WTC11 (cell line): ENCODE measurements around the gene FBXO4. TPM values are rescaled to one million over a fixed set of nuclear protein-coding genes. Genes with fewer than 3 reads are reported as not detected.
"Not testable (repeated sequence)": the region's sequence is repeated elsewhere in the genome, so short reads cannot be mapped to it uniquely, and the experiment has no call there.

Experiments
- ATAC-seq: fragments of 200-7000 bp; cut with Tn5 transposase; 2 replicates; pipeline ENCODE4 v1.10.0; 2021; ENCODE audit warnings: mild to moderate bottlenecking, moderate library complexity
- CTCF ChIA-PET: fragments of 300-600 bp; sonication (Branson Sonifier 250); formaldehyde crosslinking; loops from one replicate; lab custom pipeline; 2021; ENCODE audit warnings: antibody characterized with exemption; lab: Charles Lee
- POLR2A ChIA-PET: fragments of 350-600 bp; sonication (Branson Sonifier 250); formaldehyde crosslinking; loops from one replicate; lab custom pipeline; 2021; ENCODE audit warnings: antibody characterized with exemption; lab: Charles Lee
- DNase-seq: peaks from one replicate; pipeline ENCODE4 v3.0.0; 2021; ENCODE audit warnings: low spot score
- H3K27ac Mint-ChIP-seq: 2 replicates; pipeline ENCODE4 v1.8.0; 2021; ENCODE audit warnings: mixed read lengths
- H3K27me3 Mint-ChIP-seq: 2 replicates; pipeline ENCODE4 v1.8.0; 2021; ENCODE audit warnings: low read depth, mild to moderate bottlenecking, moderate library complexity, mixed read lengths
- H3K36me3 Mint-ChIP-seq: 2 replicates; pipeline ENCODE4 v1.8.0; 2021; ENCODE audit warnings: mixed read lengths
- H3K4me1 Mint-ChIP-seq: 2 replicates; pipeline ENCODE4 v1.8.0; 2022; ENCODE audit warnings: mixed read lengths
- H3K4me3 Mint-ChIP-seq: 2 replicates; pipeline ENCODE4 v1.8.0; 2021; ENCODE audit warnings: mild to moderate bottlenecking, moderate library complexity, mixed read lengths
- H3K9me3 Mint-ChIP-seq: 2 replicates; pipeline ENCODE4 v1.8.0; 2021; ENCODE audit warnings: mixed read lengths
- ATF2 ChIP-seq: sonication (generic); formaldehyde crosslinking; IDR thresholded peaks from 2 replicates; pipeline ENCODE4 v1.8.1; 2022; ENCODE audit warnings: low read depth, missing genetic modification reagents, borderline replicate concordance
- E2F1 ChIP-seq: sonication (generic); formaldehyde crosslinking; IDR thresholded peaks from 2 replicates; pipeline ENCODE4 v1.8.0; 2022; ENCODE audit warnings: mild to moderate bottlenecking, missing genetic modification reagents
- E2F5 ChIP-seq: sonication (generic); formaldehyde crosslinking; IDR thresholded peaks from 2 replicates; pipeline ENCODE4 v1.8.1; 2022; ENCODE audit warnings: mild to moderate bottlenecking, moderate library complexity, missing genetic modification reagents
- ELF4 ChIP-seq: sonication (generic); formaldehyde crosslinking; IDR thresholded peaks from 2 replicates; pipeline ENCODE4 v1.8.1; 2022; ENCODE audit warnings: low read depth, mild to moderate bottlenecking, moderate library complexity, missing genetic modification reagents
- EMX1 ChIP-seq: fragments of 250-450 bp; sonication (Bioruptor Pico); IDR thresholded peaks from 2 replicates; pipeline ENCODE4 v1.8.0; 2021; ENCODE audit warnings: mild to moderate bottlenecking
- ESRRA ChIP-seq: sonication (generic); formaldehyde crosslinking; IDR thresholded peaks from 2 replicates; pipeline ENCODE4 v1.8.1; 2022; ENCODE audit warnings: mild to moderate bottlenecking, missing genetic modification reagents, borderline replicate concordance
- GABPB1 ChIP-seq: sonication (generic); formaldehyde crosslinking; IDR thresholded peaks from 2 replicates; pipeline ENCODE4 v1.8.1; 2023; ENCODE audit warnings: mild to moderate bottlenecking, missing genetic modification reagents
- GTF2I ChIP-seq: fragments of 250-450 bp; sonication (Bioruptor Pico); conservative IDR thresholded peaks from 2 replicates; pipeline ENCODE4 v1.4.0; 2021; ENCODE audit warnings: mild to moderate bottlenecking
- HMGXB4 ChIP-seq: sonication (generic); formaldehyde crosslinking; IDR thresholded peaks from 2 replicates; pipeline ENCODE4 v1.8.1; 2023; ENCODE audit warnings: mild to moderate bottlenecking, moderate library complexity, missing genetic modification reagents
- MXD4 ChIP-seq: fragments of 250-450 bp; sonication (Bioruptor Pico); IDR thresholded peaks from 2 replicates; pipeline ENCODE4 v1.8.0; 2021; ENCODE audit warnings: mild to moderate bottlenecking, moderate library complexity, borderline replicate concordance
- NFYB ChIP-seq: sonication (generic); formaldehyde crosslinking; conservative IDR thresholded peaks from 2 replicates; pipeline ENCODE4 v1.8.0; 2022; ENCODE audit warnings: low read depth, missing genetic modification reagents
- NR2C2 ChIP-seq: sonication (generic); formaldehyde crosslinking; IDR thresholded peaks from 2 replicates; pipeline ENCODE4 v1.8.0; 2022; ENCODE audit warnings: mild to moderate bottlenecking, missing genetic modification reagents
- OVOL2 ChIP-seq: fragments of 250-450 bp; sonication (Bioruptor Pico); IDR thresholded peaks from 2 replicates; pipeline ENCODE4 v1.9.0; 2021; ENCODE audit warnings: mild to moderate bottlenecking, borderline replicate concordance
- TCF7 ChIP-seq: sonication (generic); formaldehyde crosslinking; IDR thresholded peaks from 2 replicates; pipeline ENCODE4 v1.8.0; 2022; ENCODE audit warnings: mild to moderate bottlenecking, low read depth, missing genetic modification reagents, moderate library complexity
- TEAD4 ChIP-seq: sonication (generic); formaldehyde crosslinking; IDR thresholded peaks from 2 replicates; pipeline ENCODE4 v1.8.0; 2022; ENCODE audit warnings: mild to moderate bottlenecking, missing genetic modification reagents
- USF2 ChIP-seq: sonication (generic); formaldehyde crosslinking; IDR thresholded peaks from 2 replicates; pipeline ENCODE4 v1.8.1; 2023; ENCODE audit warnings: mild to moderate bottlenecking, missing genetic modification reagents, moderate library complexity
- ZBTB21 ChIP-seq: sonication (generic); formaldehyde crosslinking; IDR thresholded peaks from 2 replicates; pipeline ENCODE4 v1.8.1; 2023; ENCODE audit warnings: mild to moderate bottlenecking, missing genetic modification reagents, borderline replicate concordance
- ZBTB43 ChIP-seq: sonication (generic); formaldehyde crosslinking; IDR thresholded peaks from 2 replicates; pipeline ENCODE4 v1.8.1; 2023; ENCODE audit warnings: mild to moderate bottlenecking, missing genetic modification reagents
- ZNF138 ChIP-seq: sonication (generic); formaldehyde crosslinking; conservative IDR thresholded peaks from 2 replicates; pipeline ENCODE4 v1.8.1; 2022; ENCODE audit warnings: mild to moderate bottlenecking, moderate library complexity, missing genetic modification reagents
- ZNF219 ChIP-seq: sonication (generic); formaldehyde crosslinking; IDR thresholded peaks from 2 replicates; pipeline ENCODE4 v1.8.0; 2023; ENCODE audit warnings: missing genetic modification reagents, mild to moderate bottlenecking, borderline replicate concordance
- ZNF263 ChIP-seq: sonication (generic); formaldehyde crosslinking; IDR thresholded peaks from 2 replicates; pipeline ENCODE4 v1.8.1; 2022; ENCODE audit warnings: low read depth, mild to moderate bottlenecking, moderate library complexity, missing genetic modification reagents
- ZNF317 ChIP-seq: sonication (generic); formaldehyde crosslinking; IDR thresholded peaks from 2 replicates; pipeline ENCODE4 v1.8.1; 2023; ENCODE audit warnings: low read depth, mild to moderate bottlenecking, moderate library complexity, missing genetic modification reagents, borderline replicate concordance
- ZNF396 ChIP-seq: fragments of 250-450 bp; sonication (Bioruptor Pico); IDR thresholded peaks from 2 replicates; pipeline ENCODE4 v1.8.0; 2021; ENCODE audit warnings: mild to moderate bottlenecking, moderate library complexity, borderline replicate concordance
- ZSCAN18 ChIP-seq: fragments of 250-450 bp; sonication (Bioruptor Pico); IDR thresholded peaks from 2 replicates; pipeline ENCODE4 v2.1.2; 2022; ENCODE audit warnings: mild to moderate bottlenecking, moderate library complexity
- total RNA-seq: library from RNA; stranded (reverse); gene quantifications from 3 replicates; pipeline ENCODE4 v1.2.3, GENCODE V29; 2021

FBXO4 gene
- total RNA-seq, 1 experiment from 2014 or later = 0.72 TPM

- ChIA-PET POLR2A (no interaction called here), CTCF (no interaction called here)
- ATAC-seq (no peak), DNase-seq (no peak)
- H3K4me3 Mint-ChIP-seq = no peak overlapping the region
- no peaks in the 10 kb centered on the region; the same call in none of the 2 replicates for H3K27me3 Mint-ChIP-seq
- H3K9me3 Mint-ChIP-seq = peaks cover 11% of the 10 kb centered on the region
- H3K36me3 Mint-ChIP-seq = no peaks in the 10 kb centered on the region
- H3K4me1 Mint-ChIP-seq = no peaks in the 10 kb centered on the region
- no peak overlapping the region for H3K27ac Mint-ChIP-seq
- TF ChIP-seq ZSCAN18 (CRISPR knock-in tag) (no peak), ZNF263 (no peak), ZBTB43 (CRISPR knock-in tag) (no peak), ZNF219 (CRISPR knock-in tag) (no peak), NR2C2 (no peak), NFYB (CRISPR knock-in tag) (no peak), GABPB1 (CRISPR knock-in tag) (no peak), ZNF317 (CRISPR knock-in tag) (no peak), EMX1 (CRISPR knock-in tag) (no peak), GTF2I (CRISPR knock-in tag) (no peak), MXD4 (CRISPR knock-in tag) (no peak), TCF7 (no peak), OVOL2 (no peak), USF2 (CRISPR knock-in tag) (no peak), TEAD4 (CRISPR knock-in tag) (no peak), ZNF396 (no peak)
Measured at GRCh38 chr5:41980870-41981269, 55.8 kb downstream of the FBXO4 start.

- not testable (repeated sequence) for H3K9me3 Mint-ChIP-seq
Measured at GRCh38 chr5:41982858-41983257, 57.8 kb downstream of the FBXO4 start.

GRCh38 chr5:41983284-41983683 is 58.2 kb downstream of the FBXO4 start:
- H3K27me3 Mint-ChIP-seq = no peaks in the 10 kb centered on the region; the same call in none of the 2 replicates
- ChIA-PET POLR2A (no interaction called here), CTCF (no interaction called here)
- no peak for ATAC-seq
- DNase-seq = no peak
- H3K27ac Mint-ChIP-seq = no peak overlapping the region
- no peaks in the 10 kb centered on the region for H3K4me1 Mint-ChIP-seq
- H3K36me3 Mint-ChIP-seq = no peaks in the 10 kb centered on the region
- no peak overlapping the region for H3K4me3 Mint-ChIP-seq
- no peaks in the 10 kb centered on the region for H3K9me3 Mint-ChIP-seq
- TF ChIP-seq ELF4 (no peak), ZNF138 (CRISPR knock-in tag) (no peak), NR2C2 (no peak), HMGXB4 (no peak), E2F1 (no peak), ZBTB21 (CRISPR knock-in tag) (no peak), ATF2 (CRISPR knock-in tag) (no peak), ZNF396 (no peak), ESRRA (CRISPR knock-in tag) (no peak), E2F5 (CRISPR knock-in tag) (no peak)
- TF ChIP-seq, all 79 proteins: peak for 0

More at GRCh38 chr5:41982858-41983257, 57.8 kb downstream of the FBXO4 start:
- DNase-seq, H3K27ac Mint-ChIP-seq, H3K27me3 Mint-ChIP-seq, POLR2A ChIA-PET, H3K4me3 Mint-ChIP-seq, H3K4me1 Mint-ChIP-seq, ATAC-seq, CTCF ChIA-PET, H3K36me3 Mint-ChIP-seq: not testable (repeated sequence)
